Activated CD8-positive, alpha-beta memory T cell treated with anti-CD3 and anti-CD28 coated beads for 24 hours (primary cell): ENCODE results near the gene TEX261.
"Not testable (repeated sequence)": the region's sequence is repeated elsewhere in the genome, so short reads cannot be mapped to it uniquely, and the experiment has no call there.

Source experiments
- DNase-seq: peaks from one replicate; pipeline ENCODE4 v3.0.0-alpha.2; 2020

Gene TEX261

DNA sequence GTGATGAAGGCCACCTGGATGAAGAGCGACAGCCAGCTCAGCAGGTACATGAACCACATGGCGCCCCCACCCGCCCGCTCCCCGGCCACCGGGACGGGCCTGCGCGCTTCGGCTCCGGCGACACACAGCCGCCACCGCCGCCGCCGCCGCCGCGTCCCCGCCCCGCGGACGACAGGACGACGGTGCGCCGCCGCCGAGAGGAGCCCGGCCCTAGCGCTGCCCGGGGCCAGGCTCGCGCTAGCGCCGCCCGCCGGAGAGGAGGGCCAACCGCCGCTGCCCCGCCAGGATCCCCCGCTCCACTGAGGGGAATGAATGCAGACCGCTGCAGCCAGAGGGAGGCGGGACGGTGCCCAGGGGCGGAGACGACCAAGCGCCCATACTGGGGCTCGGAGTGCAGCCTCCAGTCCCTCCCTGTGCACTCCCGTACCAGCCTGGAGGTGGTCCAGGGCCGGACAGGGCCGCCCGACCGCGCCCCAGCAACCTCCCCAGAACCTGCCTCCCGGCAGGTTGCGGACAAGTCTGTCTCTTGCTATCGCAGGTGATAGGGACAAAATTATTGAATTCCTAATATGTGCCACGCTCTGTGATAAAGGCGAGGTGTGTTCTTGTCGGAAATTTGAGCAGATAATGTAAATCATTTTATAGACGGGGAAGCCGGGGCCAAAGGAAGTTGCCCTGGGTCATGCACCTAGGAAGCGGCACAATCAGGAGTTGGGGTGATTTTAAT is at the start of gene TEX261:
TSS of gene TEX261 (minus strand) at position 175 of the 727 bp plus-strand sequence. CDS start at position 59, 116 bp downstream.
- DNase-seq = peak; percentile 97

DNA sequence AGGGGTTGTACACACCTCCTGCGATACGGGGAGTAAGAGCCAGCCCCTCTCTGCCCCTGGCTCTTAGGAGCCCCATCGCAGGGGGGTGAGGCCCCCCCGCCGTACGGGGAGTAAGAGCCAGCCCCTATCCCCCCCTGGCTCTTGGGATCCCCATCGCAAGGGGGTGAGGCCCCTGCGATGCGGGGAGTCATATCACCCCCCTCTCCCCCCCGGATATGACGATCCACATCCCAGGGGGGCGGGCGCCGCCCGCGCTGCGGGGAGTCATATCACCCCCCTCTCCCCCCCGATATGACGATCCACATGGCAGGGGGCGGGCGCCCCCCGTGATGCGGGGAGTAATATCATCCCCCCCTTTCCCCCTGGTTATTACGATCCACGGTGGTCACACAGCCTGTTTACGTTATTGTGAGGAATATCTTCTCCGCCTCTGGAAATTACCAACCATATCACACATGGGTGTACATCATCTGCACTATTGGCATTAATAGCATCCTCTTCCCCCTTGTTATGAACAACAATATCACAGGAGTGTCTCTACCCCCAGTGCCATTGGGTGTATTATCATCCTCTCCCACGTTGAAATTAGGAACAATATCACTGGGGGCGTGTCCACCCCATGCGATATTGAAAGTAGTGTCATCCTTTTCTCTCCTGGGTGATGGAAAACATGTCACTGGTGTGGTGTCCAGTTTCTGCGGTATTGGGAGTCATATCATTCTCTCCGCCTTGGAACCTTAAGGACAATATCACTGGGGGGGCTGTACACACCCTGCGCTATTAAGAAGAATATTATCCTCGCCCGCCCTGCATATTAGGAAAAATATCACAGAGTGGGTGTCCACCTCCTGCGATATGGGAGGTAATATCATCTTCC is 49.1 kb upstream of the TEX261 start:
- DNase-seq = no peak

DNA sequence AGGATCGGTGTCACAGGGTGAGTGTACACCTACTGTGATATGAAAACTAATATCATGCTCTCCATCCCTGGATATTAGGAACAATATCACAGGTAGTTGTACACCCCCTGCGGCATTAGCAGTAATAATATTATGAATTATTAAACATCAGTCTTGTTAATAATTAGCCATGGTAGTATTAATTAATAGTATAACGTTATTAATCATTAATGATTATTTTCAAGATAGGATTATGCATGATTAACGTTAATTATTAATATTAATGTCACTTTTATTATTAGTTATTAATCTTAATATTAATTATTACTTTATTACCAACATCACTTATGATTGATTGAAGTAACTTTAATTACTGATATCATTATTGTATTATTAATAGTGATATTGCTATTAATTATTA is 47.6 kb upstream of the TEX261 start:
- DNase-seq = no peak

DNA sequence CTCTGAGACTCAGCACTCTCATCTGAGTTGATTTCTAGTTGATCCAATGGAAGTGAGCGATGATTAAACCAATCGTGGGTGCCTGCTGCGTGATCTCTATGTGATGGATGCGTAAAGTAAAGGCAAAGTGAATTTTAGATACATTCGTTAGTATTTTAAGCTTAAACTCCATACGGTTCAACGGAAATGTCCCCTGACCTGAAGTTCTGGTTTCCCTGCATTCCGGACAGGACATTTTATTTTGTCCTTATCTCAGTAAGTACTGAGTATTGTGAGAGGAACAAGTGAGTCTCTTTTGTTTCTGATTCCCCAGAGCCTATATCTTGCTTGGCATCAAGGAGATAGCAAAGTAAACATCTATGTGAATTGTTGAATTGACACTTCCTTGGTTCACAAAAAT is 41.6 kb upstream of the TEX261 start:
- DNase-seq = not testable (repeated sequence)

DNA sequence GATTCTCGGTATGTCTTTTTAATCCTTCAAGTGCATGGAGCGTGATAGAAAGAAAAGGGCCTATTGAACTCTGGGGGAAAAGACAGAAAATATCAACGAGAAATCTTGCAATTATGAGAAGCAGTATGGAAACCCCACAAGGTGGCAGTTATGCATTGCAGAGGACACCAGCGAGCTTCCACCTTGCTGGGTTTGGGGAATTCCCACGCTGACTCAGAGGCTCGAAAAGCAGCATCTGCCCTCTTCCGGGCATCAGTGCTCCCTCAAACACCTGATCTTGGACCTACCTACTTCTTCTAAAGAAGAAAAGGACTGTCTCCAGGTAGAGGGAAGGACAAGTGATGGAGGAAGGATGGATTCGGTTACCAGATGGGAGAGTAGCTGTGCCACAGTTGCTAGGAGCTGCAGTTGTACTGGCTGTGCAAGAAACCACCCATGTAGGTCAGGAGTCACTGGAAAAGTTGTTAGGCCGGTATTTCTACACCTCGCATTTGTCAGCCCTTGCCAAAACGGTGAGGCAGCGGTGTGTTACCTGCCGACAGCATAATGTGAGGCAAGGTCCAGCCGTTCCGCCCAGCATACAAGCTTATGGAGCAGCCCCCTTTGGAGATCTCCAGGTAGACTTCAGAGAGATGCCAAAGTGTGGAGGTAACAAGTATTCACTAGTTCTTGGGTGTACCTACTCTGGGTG is 29.0 kb upstream of the TEX261 start:
- DNase-seq = peak; percentile 75

DNA sequence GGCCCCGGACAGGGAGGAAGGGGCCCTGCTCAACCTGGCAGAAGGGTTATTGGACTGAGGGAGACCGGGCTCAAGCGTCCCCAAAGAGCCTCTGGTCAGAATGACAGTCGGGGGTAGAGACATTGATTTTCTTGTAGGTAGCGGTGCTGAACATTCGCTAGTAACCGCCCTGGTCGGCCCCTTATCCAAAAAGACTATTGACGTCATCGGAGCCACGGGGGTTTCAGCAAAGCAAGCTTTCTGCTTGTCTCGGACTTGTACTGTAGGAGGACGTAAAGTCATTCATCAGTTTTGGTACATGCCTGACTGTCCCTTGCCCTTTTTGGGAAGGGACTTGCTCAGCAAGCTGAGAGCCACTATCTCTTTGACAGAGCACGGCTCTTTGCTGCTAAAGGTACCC is 26.7 kb upstream of the TEX261 start:
- not testable (repeated sequence) for DNase-seq

DNA sequence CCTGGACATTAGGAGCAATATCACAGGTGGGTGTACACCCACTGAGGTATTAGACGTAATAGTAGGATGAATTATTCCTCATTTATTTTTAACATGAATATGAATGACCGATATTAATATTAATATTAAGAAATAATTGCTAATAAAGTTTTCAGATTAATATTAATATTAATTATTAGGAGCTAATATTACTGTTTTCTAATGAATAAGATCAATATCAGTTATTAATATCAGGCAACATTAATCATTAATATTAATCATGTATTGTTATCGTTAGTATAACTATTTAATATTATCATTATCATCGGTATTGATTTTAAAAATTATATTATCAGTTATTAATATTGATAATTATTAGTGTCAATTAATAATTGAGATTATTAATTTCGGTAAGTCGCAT is 25.3 kb upstream of the TEX261 start:
- not testable (repeated sequence) for DNase-seq

DNA sequence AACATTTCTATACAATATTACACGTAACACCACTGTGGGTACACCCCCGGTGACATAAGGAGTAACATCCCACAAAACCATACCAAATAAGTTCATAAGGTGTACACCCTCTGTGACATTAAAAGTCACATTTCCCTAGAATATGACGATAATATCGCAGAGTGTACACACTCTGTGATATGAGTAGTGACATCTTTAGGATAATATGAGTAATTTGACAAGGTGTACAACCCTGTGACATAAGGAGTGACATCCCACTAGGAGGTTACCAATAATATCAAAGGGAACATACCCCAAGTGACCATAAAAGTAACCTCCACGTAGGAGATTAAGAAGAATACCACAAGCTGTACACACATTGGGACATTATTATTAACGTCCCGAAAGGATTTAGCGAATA is 24.0 kb upstream of the TEX261 start:
- no peak for DNase-seq

DNA sequence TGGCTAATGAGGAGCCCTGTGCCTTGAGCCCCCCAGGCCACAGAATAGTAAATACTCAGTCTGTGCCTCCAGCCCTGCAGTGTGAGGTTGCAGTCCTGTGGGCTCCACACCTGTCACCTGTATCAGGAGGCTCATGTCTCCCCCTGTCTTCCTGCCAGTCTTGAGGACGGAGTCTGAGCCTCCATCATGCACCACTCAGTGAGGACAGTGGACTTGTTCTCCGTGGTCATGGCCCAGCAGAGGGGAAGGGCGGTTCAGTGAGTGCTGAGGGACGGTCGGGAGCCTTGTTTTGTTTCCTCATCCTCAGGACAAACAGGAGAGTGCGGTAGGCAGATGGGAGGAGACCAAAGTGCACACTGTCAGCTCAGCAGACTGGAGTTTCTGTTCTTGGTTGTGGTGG is 17.1 kb upstream of the TEX261 start:
- not testable (repeated sequence) for DNase-seq

DNA sequence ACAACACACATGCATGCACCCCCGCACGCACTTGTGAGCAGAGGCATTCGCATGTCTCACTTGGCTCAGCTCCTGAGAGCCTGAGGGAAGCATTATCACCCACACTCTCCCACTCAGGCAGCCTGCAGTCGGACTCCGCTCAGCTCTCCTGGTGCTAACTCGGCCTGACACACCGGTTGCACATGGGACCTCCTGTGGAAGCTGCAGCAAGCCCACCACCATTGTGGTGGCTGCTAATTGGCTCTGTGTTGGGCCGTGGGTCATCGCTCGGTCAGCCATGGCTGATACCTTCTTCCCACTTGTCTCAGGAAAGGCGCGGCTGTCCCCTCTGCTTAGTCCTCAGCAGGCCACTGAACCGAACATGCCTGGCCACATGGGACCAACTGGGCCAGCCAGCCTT is 13.7 kb upstream of the TEX261 start:
- DNase-seq = no peak

DNA sequence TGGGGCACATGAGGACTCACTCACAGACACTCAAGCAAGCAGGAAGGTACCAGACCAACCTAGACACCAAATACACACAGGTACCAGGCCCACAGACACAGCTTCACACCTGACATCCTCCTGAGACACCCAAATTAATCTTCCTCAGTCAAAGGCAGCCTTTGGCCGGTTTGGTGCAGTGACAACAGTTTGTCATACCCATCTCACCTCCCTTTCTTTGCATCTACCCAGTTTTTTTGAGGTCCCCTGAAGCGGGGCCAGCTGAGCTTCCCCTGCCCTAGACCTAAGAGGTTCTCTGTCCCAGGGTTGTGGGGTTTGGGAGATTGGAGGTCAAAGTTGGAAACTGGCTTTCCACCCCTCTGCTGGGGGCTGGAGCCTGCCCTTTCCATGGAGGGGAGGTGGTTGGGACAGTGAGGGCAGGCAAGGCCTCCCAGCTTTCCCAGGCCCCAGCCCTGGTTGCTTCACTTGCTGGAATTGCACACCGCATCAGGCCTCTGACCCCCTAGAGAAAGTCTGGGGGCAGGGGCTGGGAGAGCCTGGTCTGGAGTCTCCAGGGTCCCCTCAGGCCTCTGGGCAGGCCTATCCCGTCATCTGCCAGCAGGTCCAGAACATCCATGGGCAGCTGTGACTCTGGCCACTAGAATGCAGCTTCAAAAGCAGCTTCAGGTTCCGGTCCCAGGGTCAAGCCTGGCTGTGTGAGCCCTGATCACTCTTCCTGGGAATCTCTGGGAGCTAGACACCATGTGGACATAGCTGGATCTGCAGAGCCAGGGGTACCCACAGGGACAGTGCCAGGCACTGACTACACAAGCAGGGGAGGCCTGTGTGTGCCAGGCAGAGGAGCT is 12.5 kb upstream of the TEX261 start:
- no peak for DNase-seq

DNA sequence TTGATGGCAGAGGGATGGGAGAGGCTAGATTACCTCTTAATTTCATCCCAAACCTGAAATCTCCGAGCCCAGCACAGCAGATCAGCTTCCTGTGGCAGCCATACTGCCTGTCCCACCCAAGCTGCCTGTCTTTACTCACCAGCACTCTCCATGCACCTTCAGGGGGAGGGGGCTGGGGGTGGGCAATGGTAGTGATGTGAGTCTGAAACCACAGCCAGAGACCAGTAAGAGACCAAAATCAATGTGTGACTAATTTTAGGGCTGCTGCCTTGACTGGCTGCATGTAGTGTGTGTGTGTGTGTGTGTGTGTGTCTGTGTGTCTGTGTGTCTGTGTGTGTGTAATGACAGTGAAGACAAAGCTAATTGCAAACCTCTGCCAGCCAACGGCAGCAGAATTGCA is 11.7 kb upstream of the TEX261 start:
- no peak for DNase-seq

DNA sequence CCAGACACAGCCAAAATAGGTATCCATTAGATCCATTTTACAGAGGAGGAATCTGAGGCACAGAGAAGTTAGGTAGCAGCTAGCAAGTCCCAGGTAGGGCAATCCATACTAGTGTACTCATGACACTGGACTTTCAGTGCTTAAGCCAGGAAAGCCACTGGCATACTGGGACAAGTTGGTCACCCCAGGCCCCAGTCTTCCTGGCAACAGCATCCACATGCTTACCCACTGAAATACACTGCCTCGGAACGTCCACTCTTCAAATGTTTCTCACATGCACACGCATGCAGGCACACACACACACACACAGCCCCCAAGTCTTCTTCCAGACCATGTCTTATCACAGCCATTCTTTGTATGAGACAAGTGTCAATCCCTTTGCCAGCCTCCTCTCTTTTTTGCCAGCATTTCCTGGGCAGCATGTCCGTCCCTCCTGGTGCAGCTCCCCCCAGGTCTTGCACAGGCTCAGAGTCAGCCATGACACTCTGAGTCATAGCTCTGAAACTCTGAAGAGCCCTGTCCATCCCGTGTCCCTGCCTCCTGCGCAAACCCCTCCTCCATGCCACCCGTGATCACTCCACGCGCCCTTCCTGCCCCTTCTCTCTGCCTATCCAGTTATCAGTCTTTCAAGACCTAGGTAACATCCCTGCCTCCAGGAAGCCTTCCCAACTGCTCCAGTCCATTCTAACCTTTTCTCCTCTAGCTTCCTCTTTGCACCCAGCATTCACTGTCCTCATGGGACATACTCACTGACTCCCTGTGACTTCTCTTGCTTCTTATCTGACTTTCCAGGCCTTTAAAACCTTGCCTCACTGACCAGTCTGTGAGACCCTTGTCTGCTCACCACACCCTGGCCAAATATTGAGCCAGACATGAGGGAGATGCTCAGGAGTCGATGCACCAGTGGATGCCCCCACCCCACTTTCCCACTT is 10.9 kb upstream of the TEX261 start:
- no peak for DNase-seq

DNA sequence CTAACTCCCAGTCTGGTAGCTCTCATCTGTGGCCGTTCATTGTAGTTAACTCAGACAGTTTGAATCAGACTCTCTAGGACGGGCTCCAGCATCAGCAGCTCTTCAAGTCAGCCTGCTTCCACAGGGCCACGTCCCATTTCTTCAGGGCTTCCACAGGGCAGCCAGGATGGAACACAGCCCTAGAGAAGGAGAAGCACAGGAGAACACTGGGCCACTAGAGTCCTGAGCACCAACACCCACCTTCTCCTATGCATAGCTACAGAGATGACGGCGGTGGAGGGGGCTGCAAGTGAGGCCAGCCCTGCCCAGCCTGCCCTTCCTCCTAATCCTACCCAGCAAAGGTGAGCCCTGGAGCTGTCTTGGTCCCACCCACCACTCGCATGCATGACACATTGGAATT is 10.2 kb upstream of the TEX261 start:
- DNase-seq = no peak

DNA sequence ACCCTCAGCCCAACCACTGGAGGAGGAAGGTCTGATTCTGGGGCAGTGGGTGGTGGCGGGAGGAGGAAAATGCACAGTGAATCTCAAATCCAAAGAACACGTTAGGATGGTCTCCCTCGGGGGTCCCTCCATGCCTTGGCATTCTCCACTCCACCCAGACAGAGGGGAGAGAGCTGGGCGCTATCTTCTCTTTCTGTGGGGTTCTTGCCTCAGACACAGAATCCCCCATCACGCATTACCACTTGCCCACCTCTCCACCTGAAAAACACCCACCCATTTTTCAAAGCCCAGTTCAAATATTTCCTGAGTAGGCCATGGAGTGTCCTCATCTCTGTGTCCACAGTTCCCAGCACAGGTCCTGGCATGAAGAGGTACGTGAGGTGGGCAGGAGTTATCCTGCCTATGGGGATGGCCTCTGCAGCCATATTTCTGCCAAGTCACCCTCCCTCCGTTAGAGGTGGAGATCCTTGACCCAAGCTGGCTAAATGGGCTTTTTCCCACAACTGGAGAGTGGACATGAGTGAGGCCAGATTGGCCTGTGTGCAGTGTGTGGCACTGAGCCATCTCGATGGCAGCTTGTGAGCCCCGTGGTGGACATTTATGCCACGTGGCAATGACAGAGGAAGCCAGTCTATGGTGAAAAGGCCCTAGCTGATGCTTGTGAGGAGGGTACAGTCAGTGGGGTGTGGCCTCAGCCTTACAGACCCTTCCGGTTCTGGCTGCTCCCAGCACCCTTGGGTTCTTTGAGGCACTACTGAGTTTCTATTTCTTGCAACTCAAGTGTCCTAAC is 9.5 kb upstream of the TEX261 start:
- DNase-seq = no peak

DNA sequence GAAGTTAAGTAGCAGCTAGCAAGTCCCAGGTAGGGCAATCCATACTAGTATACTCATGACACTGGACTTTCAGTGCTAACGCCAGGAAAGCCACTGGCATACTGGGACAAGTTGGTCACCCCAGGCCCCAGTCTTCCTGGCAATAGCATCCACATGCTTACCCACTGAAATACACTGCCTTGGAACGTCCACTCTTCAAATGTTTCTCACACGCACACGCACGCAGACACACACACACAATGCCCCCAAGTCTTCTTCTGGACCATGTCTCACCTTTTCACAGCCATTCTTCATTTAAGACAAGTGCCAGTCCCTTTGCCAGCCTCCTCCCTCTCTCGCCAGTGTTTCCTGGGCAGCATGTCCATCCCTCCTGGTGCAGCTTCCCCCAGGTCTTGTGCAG is 8.7 kb upstream of the TEX261 start:
- DNase-seq = no peak

DNA sequence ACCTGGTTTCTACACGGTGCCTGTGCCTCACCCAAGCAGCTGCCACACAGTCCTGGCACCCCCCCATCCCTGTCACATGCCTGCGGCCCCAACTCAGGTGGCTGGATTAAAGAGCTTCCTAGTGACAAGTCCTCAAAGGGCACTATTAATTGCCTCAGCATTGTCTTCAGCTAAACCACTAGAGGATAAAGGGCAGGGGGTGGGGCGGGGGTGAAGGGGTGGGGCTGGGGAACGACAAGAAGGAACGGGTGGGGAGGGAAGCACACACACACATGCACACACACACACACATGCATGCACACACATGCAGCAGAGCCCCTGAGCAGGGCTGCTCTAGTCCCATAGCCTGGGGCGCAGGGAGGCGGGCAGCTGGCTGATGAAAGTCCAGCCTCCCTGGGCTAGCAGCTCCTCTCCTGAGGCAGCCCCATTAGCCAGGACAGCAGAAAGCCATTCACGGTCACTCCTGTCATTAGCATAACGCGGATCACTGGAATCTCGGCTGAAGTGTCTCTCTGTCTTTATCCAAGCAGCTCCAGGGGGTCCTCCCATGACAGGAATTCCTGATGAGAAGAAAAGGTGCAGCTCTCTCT is 7.4 kb upstream of the TEX261 start:
- DNase-seq = peak; percentile 54

DNA sequence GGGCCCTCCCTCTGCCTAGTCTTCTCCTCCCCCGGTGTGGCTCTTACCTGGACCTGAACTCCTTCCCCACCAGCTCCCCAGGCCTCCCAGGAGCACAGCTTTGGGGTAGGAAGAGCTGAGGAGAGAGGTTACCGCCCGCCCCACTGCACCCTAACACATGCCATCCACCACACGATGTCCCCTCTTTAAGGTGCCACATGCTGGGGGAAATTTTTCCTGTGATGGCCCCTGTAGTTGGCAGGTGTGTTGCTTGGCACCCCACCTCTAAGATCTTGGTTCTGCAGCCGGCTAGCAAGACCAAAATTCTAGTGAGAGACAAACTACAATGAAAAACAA is 6.9 kb upstream of the TEX261 start:
- no peak for DNase-seq

DNA sequence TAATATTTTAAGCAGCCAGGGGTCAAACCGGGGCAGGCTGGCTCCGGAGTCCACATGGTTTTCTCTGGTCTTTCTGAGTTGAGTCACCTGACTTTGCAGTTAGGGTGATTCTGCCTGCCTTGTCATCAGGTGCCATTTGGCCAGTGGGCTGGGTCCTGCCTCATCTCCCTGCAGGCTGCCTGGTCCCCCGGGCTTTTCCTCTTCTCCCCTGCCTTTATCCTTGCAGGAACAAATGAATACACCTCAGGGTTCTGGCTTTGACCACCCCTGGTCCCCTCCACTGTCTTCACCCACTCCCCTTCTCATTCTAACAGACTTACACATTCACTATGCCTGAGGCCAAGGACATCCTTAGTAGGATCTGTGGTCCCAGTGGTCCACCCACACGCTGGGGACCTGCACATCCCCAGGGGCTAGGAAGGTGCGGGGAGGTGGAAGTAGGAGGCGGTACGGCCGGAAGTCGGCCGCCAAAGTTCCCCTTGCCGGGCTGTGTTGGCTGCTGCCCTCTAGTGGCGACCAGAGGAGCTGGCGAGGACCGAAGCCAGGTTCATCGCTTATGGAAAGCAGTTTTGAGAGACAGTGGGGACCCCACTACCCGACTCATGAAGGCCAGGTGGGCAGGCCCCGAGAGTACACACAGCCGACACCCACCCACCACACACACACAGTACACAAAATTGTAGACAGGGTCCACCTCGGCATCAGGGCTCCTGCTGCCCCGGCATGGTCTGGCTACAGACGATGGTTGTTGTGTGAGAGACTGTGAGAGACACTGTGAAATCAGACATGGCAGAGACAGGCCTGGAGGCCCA is 6.3 kb upstream of the TEX261 start:
- DNase-seq = peak; percentile 91

DNA sequence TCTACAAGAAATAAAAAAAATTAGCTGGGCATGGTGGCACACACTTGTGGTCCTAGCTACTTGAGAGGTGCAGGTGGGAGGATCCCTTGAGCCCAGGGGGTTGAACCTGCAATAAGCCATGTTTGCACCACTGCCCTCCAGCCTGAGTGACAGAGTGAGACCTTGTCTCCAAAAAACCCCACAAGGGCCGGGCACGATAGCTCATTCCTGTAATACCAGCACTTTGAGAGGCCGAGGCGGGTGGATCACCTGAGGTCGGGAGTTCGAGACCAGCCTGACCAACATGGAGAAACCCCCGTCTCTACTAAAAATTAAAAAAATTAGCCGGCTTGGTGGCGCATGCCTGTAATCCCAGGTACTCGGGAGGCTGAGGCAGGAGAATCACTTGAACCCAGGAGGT is 5.3 kb upstream of the TEX261 start:
- DNase-seq = peak; percentile 55
